ENCODE results near the gene TF.

- TF ChIP-seq CTCF (IDR thresholded peaks at IDR 0.05 in 2 of 3, conservative IDR thresholded peaks at IDR 0.05 in 1 of 3; ENCODE audit: control insufficient read depth in 2 of 3, extremely low read depth in 1 of 3, insufficient read depth in 1 of 3, low read depth in 3 of 3, low read length in 3 of 3), result no peak
- no peak for TF ChIP-seq USF2 (IDR thresholded peaks at IDR 0.05; ENCODE audit: borderline replicate concordance, low read depth, low read length)
- TF ChIP-seq POLR2A (IDR thresholded peaks at IDR 0.05; ENCODE audit: low read depth, low read length), result no peak
- no peak for TF ChIP-seq IRF5 (IDR thresholded peaks at IDR 0.05; ENCODE audit: borderline replicate concordance)
- TF ChIP-seq FOXM1 (IDR thresholded peaks at IDR 0.05; ENCODE audit: low read depth, low read length), result no peak
- no peak for TF ChIP-seq CUX1 (IDR thresholded peaks at IDR 0.05; ENCODE audit: insufficient replicate concordance, low read depth, low read length)
- no peak for TF ChIP-seq SRF (IDR thresholded peaks at IDR 0.05; ENCODE audit: low read depth in 2 of 2, low read length in 2 of 2)
- TF ChIP-seq CHD2 (IDR thresholded peaks at IDR 0.05; ENCODE audit: borderline replicate concordance, low read depth, low read length), result no peak
- TF ChIP-seq EP300 (IDR thresholded peaks at IDR 0.05; ENCODE audit: borderline replicate concordance in 1 of 2, control insufficient read depth in 1 of 2, low read depth in 2 of 2, low read length in 2 of 2), result no peak
These were observed 88.6 kb downstream of the TF start for GRCh38 chr3:133834621-133835417.

All from GM12878 (cell line).